GM12878 (cell line): ENCODE results near the gene TGFBR1. TPM values are rescaled to one million over a fixed set of nuclear protein-coding genes. Genes with fewer than 3 reads are reported as not detected.
A peak's percentile ranks its signal among the peaks of the same experiment; 100 is the strongest.

Source experiments
- ATAC-seq: fragments of 200-7000 bp; cut with Tn5 transposase; 3 replicates; pipeline ENCODE4 v1.9.1; 2020; ENCODE audit warnings: mild to moderate bottlenecking, moderate library complexity
- BruUV-seq: library from RNA; stranded (reverse); fragments of 400-500 nt; replicated peaks from 2 replicates; lab custom pipeline; 2021; lab: Mats Ljungman, UMichigan
- CTCF ChIA-PET: fragments of 300-600 bp; sonication (Branson Sonifier 250); formaldehyde crosslinking; extraction: SDS; loops from one replicate; lab custom pipeline; 2021; ENCODE audit warnings: inconsistent platforms; lab: Yijun Ruan, JAX
- POLR2A ChIA-PET: fragments of 350-600 bp; formaldehyde crosslinking; extraction: SDS; loops from one replicate; lab custom pipeline; 2021; ENCODE audit warnings: inconsistent platforms; lab: Charles Lee
- RAD21 ChIA-PET: fragments of 300-600 bp; sonication (Branson Sonifier 250); formaldehyde crosslinking; loops from one replicate; lab custom pipeline; 2023; ENCODE audit warnings: antibody characterized with exemption; ENCODE audit not compliant: unreplicated experiment; lab: Charles Lee
- SMC1A ChIA-PET: fragments of 300-600 bp; sonication (Branson Sonifier 250); formaldehyde crosslinking; loops from one replicate; lab custom pipeline; 2023; ENCODE audit not compliant: unreplicated experiment, uncharacterized antibody; lab: Charles Lee
- DNase-seq: peaks from one replicate; pipeline ENCODE4 v3.0.0-alpha.2; 2011; ENCODE audit warnings: low read depth, low spot score
- FAIRE-seq: peaks from 3 replicates; lab custom pipeline; 2011; peaks lifted over from hg19 to GRCh38; lab: Jason Lieb, UNC
- H2AFZ ChIP-seq: 2 replicates; pipeline ENCODE4 v1.6.0; 2011; ENCODE audit warnings: low read depth, low read length, control low read depth; ENCODE audit not compliant: control insufficient read depth
- H3K27ac ChIP-seq: 2 replicates; pipeline ENCODE4 v1.5.1; 2011; ENCODE audit warnings: control low read depth; ENCODE audit not compliant: control insufficient read depth, insufficient read depth
- H3K27me3 ChIP-seq, 2 experiments: replicated peaks in 1 of 2; 2 replicates each; pipeline versions ENCODE4 v1.6.0 to v1.6.1; 2011; ENCODE audit warnings: low read length in 1 of 2; ENCODE audit not compliant: control insufficient read depth in 2 of 2, insufficient read depth in 2 of 2
- H3K36me3 ChIP-seq, 2 experiments: 2 replicates each; pipeline ENCODE4 v1.5.1; 2011; ENCODE audit warnings: low read length in 1 of 2; ENCODE audit not compliant: control insufficient read depth in 2 of 2, insufficient read depth in 2 of 2
- H3K4me1 ChIP-seq: 2 replicates; pipeline ENCODE4 v1.6.1; 2011; ENCODE audit warnings: mild to moderate bottlenecking, low read length, moderate library complexity, mixed read lengths; ENCODE audit not compliant: control insufficient read depth, insufficient read depth
- H3K4me2 ChIP-seq: 2 replicates; pipeline ENCODE4 v1.6.0; 2011; ENCODE audit warnings: control low read depth; ENCODE audit not compliant: control insufficient read depth, insufficient read depth
- H3K4me3 ChIP-seq: fragments of 200-600 bp; sonication (generic); 2 replicates; pipeline ENCODE4 v1.5.1; 2016
- H3K79me2 ChIP-seq: 2 replicates; pipeline ENCODE4 v1.6.0; 2011; ENCODE audit warnings: low read length; ENCODE audit not compliant: control insufficient read depth, insufficient read depth
- H3K9ac ChIP-seq: 2 replicates; pipeline ENCODE4 v1.8.0; 2011; ENCODE audit warnings: low read length, control low read depth, mixed read lengths; ENCODE audit not compliant: control insufficient read depth, insufficient read depth
- H3K9me3 ChIP-seq: replicated peaks from 3 replicates; pipeline ENCODE4 v1.5.1; 2011; ENCODE audit warnings: mild to moderate bottlenecking, low read length; ENCODE audit not compliant: control insufficient read depth, insufficient read depth
- H4K20me1 ChIP-seq: 2 replicates; pipeline ENCODE4 v1.6.0; 2011; ENCODE audit not compliant: control insufficient read depth, insufficient read depth
- BCL11A ChIP-seq: IDR thresholded peaks from 2 replicates; pipeline ENCODE4 v1.6.1; 2011; ENCODE audit warnings: low read depth, low read length
- EED ChIP-seq: sonication (generic); IDR thresholded peaks from 2 replicates; pipeline ENCODE4 v1.6.1; 2016; ENCODE audit warnings: antibody characterized with exemption, low read depth
- HDGF ChIP-seq: fragments of 450-650 bp; IDR thresholded peaks from 2 replicates; pipeline ENCODE4 v1.6.1; 2016; ENCODE audit warnings: antibody characterized with exemption
- IKZF1 ChIP-seq: fragments of 450-650 bp; conservative IDR thresholded peaks from 2 replicates; pipeline ENCODE4 v1.6.1; 2017; ENCODE audit warnings: antibody characterized with exemption, mild to moderate bottlenecking
- IKZF2 ChIP-seq, 2 experiments: fragments of 450-650 bp; IDR thresholded peaks; 2 replicates each; pipeline ENCODE4 v1.6.1; 2017; ENCODE audit warnings: mild to moderate bottlenecking in 2 of 2, moderate library complexity in 2 of 2
- IRF4 ChIP-seq: IDR thresholded peaks from 2 replicates; pipeline ENCODE4 v1.6.1; 2011; ENCODE audit warnings: low read depth, low read length
- JUNB ChIP-seq: IDR thresholded peaks from 2 replicates; pipeline ENCODE4 v1.6.1; 2016; ENCODE audit warnings: antibody characterized with exemption, mild to moderate bottlenecking
- MTA2 ChIP-seq: fragments of 450-650 bp; IDR thresholded peaks from 2 replicates; pipeline ENCODE4 v1.6.1; 2016; ENCODE audit warnings: low read depth, mild to moderate bottlenecking, moderate library complexity
- MXI1 ChIP-seq: fragments of 150-350 bp; IDR thresholded peaks from 2 replicates; pipeline ENCODE4 v1.6.1; 2011; ENCODE audit warnings: low read depth, mild to moderate bottlenecking, inconsistent platforms, low read length, improper control_type of control experiment
- NFIC ChIP-seq: IDR thresholded peaks from 2 replicates; pipeline ENCODE4 v1.6.1; 2012; ENCODE audit warnings: low read depth, mild to moderate bottlenecking, inconsistent platforms, low read length, moderate library complexity
- RUNX3 ChIP-seq: IDR thresholded peaks from 2 replicates; pipeline ENCODE4 v1.6.1; 2012; ENCODE audit warnings: low read length, inconsistent platforms
- WGBS: methylation state at CpG from one replicate; pipeline ENCODE4 v1.1.6; 2016; ENCODE audit warnings: low lambda C conversion rate; ENCODE audit not compliant: insufficient replicate concordance, insufficient coverage; ENCODE audit errors: missing lambda C conversion rate; 5-methylcytosine and 5-hydroxymethylcytosine counted together
- in situ Hi-C: fragments of 300-500 bp; cut with MboI; formaldehyde crosslinking; loops from 9 replicates; pipeline ENCODE4 v1.14.3; 2018; ENCODE audit warnings: mixed read lengths
- intact Hi-C: fragments of 100-400 bp; cut with micrococcal nuclease; formaldehyde crosslinking; loops from one replicate; pipeline ENCODE4 v1.14.2; 2022; ENCODE audit not compliant: unreplicated experiment
- polyA plus RNA-seq, 11 experiments: library from polyadenylated mRNA; depleted of rRNA in 4 of 11; unstranded in 6 of 11; stranded (reverse) in 5 of 11; fragments of >200 nt; fragmentation: Nextera tagmentation in 4 of 11; fragmentation: Illumina TruSeq in 1 of 11; extraction: Ambion mirVana in 4 of 11; extraction: Trizol in 1 of 11; gene quantifications; 1 replicate in 1 of 11; 2 replicates in 10 of 11; pipeline versions ENCODE4 v1.2.1 to v1.2.3, GENCODE V29; 2011 to 2016; ENCODE audit warnings: inconsistent platforms in 2 of 11, missing spikeins in 2 of 11, low read depth in 1 of 11
- total RNA-seq, 4 experiments: library from RNA; depleted of rRNA in 3 of 4; stranded (reverse); fragments of >200 nt in 3 of 4; fragmentation: Illumina TruSeq in 1 of 4; extraction: Trizol in 1 of 4; gene quantifications; 2 replicates each; pipeline versions ENCODE4 v1.2.1 to v1.2.3, GENCODE V29; 2013 to 2021

The TGFBR1 gene
- total and polyA plus RNA-seq, 10 of the 15 experiments (the other 5 are each of a cell fraction or from before 2014, with no cell fraction given), result 2.9 to 27.2 (median 16.6) TPM

DNA sequence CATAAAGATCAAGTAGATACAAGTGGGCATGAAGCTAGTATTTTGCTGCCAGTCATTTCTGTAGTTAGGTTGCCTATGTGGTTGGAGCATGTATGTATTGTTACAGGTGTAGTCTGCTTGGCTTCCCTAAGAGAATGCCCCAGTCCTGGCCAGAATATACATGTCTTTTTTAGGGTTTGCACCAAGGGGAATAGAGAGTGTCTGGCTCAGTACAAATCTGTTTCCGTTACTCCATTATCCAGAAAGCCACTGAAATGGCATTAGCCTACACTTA lies 23.2 kb downstream of the TGFBR1 start:
- SMC1A ChIA-PET, result interaction anchor here (1.2 to 12.5 kb wide), 4 partner anchors 7 to 18 kb away, joined by 3 to 129 read pairs (median 8); no protein-coding TSS in a partner anchor
- Histone ChIP-seq H3K27me3 (no peaks in the 10 kb centered on the region), H3K9me3 (no peaks in the 10 kb centered on the region; the same call in 1 of the 3 replicates), H3K9ac (no peak overlapping the region), H3K27ac (peak overlapping the region; percentile 34), H3K79me2 (peaks cover 9% of the 10 kb centered on the region), H2AFZ (no peak overlapping the region), H3K4me2 (peak overlapping the region; percentile 71), H4K20me1 (no peaks in the 10 kb centered on the region), H3K36me3 (0 out of 4 replicates have a peak, but pooled peaks cover 0 to 4% of the 10 kb centered on the region in 2 experiments), H3K4me3 (no peak overlapping the region), H3K4me1 (peaks cover 39% of the 10 kb centered on the region)
- DNase-seq (no peak), ATAC-seq (peak; percentile 54), FAIRE-seq (no peak)
- peak; percentile 36; the same call in 1 of the 2 replicates for TF ChIP-seq NFIC
- no peak for TF ChIP-seq MXI1
- peak; percentile 5 to 44; a peak in 1 of 4 replicates for TF ChIP-seq IKZF2 (IDR thresholded peaks at IDR 0.05)
- peak; percentile 72; the same call in 1 of the 2 replicates for TF ChIP-seq RUNX3
- TF ChIP-seq BCL11A, result peak; percentile 6; the same call in 1 of the 2 replicates
- peak; percentile 47 for TF ChIP-seq IKZF1
- peak; percentile 70; the same call in 1 of the 2 replicates for TF ChIP-seq IRF4
- TF ChIP-seq MTA2, result peak; percentile 40
- TF ChIP-seq JUNB, result peak; percentile 69
- peak; percentile 48; the same call in 1 of the 2 replicates for TF ChIP-seq EED
- no peak for TF ChIP-seq HDGF
- BruUV-seq, result no TSS peak
- intact Hi-C loops (no loop called here), in situ Hi-C loops (no loop called here)
- WGBS, result 0% methylated on average over 1 of the region's 1 CpG
- CTCF ChIA-PET, result interaction anchor here (2.3 to 2.8 kb wide), 2 partner anchors 14 to 35 kb away, joined by 7 read pairs; no protein-coding TSS in a partner anchor
- POLR2A ChIA-PET, result interaction anchor here (1.5 to 1.8 kb wide), 2 partner anchors 9 to 24 kb away, joined by 4 to 9 read pairs; partner anchors contain the start of gene TGFBR1
- RAD21 ChIA-PET, result interaction anchor here (2.8 to 5.9 kb wide), 2 partner anchors 11 to 23 kb away, joined by 9 to 36 read pairs; partner anchors contain the start of gene TGFBR1
